ENCODE data around the gene PI4KA.
"Not testable (repeated sequence)": the region's sequence is repeated elsewhere in the genome, so short reads cannot be mapped to it uniquely, and the experiment has no call there.

Gene PI4KA

DNA sequence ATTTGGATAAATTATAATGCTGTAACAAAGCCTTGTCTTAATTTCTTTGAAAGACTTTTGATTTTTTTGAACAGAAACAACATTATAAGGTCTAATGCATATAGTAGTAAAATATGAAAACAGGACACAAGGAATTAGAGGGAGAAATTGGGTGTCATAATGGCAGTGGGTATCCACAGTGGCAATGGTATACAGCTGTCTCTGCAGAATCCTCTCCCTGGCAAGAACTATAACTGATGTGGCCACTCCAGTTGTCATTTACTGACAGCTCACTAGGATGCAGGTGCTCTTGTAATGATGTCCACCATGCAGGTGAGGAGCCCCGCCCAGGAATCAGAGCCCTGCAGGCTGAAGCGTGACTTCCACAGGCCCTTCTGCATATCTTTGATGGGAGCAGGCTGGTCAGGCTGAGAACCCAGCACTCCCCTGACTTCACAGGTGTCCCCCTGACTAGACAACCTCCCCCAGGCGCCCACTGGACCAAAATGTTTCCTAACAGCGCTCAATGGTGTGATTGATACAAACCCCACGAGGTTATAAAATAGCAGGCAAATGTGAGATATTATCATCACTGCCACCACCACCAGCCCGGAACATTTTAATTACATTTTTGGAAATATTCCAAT, 117.5 kb downstream of the PI4KA start:
- H3K9me3 ChIP-seq (ENCODE audit: severe bottlenecking), result no peaks in the 10 kb centered on the region
- no peak for TF ChIP-seq CTCF (IDR thresholded peaks at IDR 0.05; ENCODE audit: low read depth, low read length)
- H3K27ac ChIP-seq, result no peak overlapping the region
- H3K36me3 ChIP-seq, result peaks cover 50% of the 10 kb centered on the region
- H3K4me3 ChIP-seq (ENCODE audit: low read depth, low read length), result no peak overlapping the region
- no peak for DNase-seq
- H3K27me3 ChIP-seq (ENCODE audit: insufficient read depth, low read depth, severe bottlenecking), result no peaks in the 10 kb centered on the region

DNA sequence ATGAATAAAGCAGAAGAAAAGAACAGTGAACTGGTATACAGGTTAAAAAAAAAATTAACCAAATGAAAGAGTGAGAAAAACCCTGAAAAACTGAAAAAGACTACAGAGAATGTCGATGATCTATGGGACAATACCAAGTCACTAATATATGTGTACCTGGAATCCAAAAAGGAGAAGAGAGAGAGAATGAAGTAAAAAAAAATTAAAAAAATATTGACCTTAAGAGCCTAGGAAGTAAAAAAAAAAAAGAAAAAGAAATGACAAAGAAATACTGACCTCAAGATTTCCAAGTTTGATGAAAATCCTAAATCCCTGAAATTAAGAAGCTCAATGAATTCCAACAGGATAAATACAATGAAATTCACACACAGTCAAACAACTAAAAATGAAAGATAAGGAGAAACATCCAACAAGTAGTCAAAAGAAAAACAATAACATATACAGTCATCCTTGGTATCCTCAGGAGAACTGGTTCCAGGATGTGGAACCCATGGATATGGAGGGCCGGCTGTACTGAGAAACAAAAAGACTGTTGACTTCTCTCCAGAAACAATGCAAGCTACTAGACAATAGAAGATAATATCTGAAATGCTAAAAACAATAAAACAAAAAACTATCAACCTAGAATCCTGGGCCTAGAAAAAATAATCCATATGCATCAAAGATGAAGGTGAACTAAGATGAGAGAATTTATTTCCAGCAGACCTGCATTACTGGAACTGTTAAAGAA, 118.2 kb downstream of the PI4KA start:
- no peak for TF ChIP-seq CTCF (IDR thresholded peaks at IDR 0.05; ENCODE audit: low read depth, low read length)
- no peak for DNase-seq
- Histone ChIP-seq H3K4me3 (ENCODE audit: low read depth, low read length) (no peak overlapping the region), H3K27me3 (ENCODE audit: insufficient read depth, low read depth, severe bottlenecking) (no peaks in the 10 kb centered on the region), H3K27ac (no peak overlapping the region), H3K9me3 (ENCODE audit: severe bottlenecking) (no peaks in the 10 kb centered on the region), H3K36me3 (peaks cover 46% of the 10 kb centered on the region)

DNA sequence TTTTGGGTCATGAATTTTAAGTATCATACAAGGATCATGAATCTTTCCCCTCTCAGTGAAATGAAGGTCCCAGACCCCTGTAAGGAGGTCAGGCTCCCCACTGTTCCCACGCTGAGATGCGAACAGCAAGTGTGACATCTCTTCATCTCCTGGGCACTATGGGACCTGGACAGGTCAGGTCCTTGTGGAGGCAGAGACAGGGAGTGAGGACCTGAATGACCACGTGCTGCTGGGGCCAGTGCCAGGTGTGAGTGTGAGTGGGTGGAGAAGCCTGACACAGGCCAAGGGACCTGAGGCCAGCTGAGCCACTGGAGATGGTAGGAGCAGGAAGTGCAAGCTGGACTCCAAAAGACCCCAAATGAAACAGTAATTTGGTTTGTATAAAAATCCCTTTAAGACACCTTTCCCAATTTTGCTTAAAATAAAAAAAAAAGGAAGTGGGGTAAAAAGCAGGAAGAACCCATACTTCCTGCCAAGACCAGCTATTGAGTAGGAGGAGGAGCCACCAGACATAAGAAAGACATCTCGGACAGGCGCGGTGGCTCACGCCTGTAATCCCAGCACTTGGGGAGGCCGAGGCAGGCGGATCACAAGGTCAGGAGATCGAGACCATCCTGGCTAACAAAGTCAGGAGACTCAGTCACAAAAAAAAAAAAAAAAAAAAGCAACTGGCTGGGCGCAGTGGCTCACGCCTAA, 120.1 kb downstream of the PI4KA start:
- Histone ChIP-seq H3K27me3 (ENCODE audit: insufficient read depth, low read depth, severe bottlenecking) (no peaks in the 10 kb centered on the region), H3K4me3 (ENCODE audit: low read depth, low read length) (no peak overlapping the region), H3K27ac (no peak overlapping the region), H3K36me3 (peaks cover 33% of the 10 kb centered on the region), H3K9me3 (ENCODE audit: severe bottlenecking) (no peaks in the 10 kb centered on the region)
- TF ChIP-seq CTCF (IDR thresholded peaks at IDR 0.05; ENCODE audit: low read depth, low read length), result no peak
- DNase-seq, result no peak

DNA sequence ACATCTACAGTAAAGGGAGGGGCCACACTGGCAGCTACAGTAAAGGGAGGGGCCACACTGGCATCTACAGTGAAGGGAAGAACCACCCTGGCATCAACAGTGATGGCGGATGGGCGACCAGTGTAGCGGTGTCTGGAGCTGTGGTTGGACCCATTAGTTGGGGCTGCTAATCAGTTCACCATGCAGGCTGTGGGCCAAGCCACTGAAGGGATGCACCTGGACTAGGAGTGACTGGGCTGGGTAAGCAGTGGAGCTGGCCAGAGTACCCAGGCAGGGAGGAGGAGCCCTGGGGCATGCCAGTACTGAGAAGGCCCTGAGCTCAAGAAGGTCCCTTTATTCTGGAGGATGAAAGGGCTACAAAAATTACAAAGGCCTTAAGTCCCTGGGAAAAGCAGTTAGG, 121.7 kb downstream of the PI4KA start:
- DNase-seq; H3K4me3 ChIP-seq (ENCODE audit: low read depth, low read length); H3K9me3 ChIP-seq (ENCODE audit: severe bottlenecking); H3K27me3 ChIP-seq (ENCODE audit: insufficient read depth, low read depth, severe bottlenecking): not testable (repeated sequence)
- Histone ChIP-seq H3K36me3 (peaks cover 24% of the 10 kb centered on the region), H3K27ac (peak overlapping the region; percentile 80)

DNA sequence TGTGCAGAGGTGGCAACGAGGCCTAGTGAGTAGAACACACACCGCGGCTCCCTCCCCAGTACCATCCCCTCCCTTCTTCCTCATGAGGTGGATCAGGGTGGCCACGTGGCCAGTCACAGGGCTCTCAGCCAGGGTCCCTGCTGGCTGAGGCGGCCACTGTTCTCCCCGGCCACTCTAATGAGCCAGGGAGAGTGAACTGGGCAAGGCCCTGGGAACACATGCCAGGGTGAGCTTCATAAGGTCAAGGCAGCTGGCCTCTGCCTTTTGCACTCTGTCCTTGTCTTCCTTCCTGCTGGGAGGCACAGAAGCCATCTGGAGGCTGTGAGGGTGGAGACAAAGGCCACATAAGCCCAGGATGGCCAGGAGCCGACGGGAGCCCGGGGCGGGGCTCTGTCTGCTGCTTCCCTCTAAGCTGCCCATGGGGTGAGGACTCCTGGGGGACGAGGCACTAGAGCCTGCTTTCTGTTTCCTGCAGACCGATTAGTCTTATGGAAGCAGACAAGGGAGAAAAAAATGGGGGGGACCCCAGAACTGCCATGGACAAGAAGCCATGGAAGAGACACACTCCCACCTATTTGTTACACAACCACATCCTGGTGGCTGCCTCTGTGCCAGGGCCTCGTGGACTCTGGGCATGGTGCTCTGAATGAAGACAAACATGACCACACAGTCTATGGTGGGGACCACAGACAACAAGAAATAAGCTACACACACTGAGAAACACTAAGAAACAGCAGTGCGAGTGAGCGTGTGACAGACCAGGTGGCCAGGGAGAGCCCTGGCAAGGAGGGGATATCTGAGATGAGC, 123.1 kb downstream of the PI4KA start:
- peak overlapping the region; percentile 84 for H3K27ac ChIP-seq
- H3K4me3 ChIP-seq (ENCODE audit: low read depth, low read length); H3K9me3 ChIP-seq (ENCODE audit: severe bottlenecking); H3K27me3 ChIP-seq (ENCODE audit: insufficient read depth, low read depth, severe bottlenecking): not testable (repeated sequence)
- H3K36me3 ChIP-seq, result peaks cover 13% of the 10 kb centered on the region
- DNase-seq, result peak; percentile 77

- not testable (repeated sequence) for H3K9me3 ChIP-seq (ENCODE audit: severe bottlenecking); DNase-seq; H3K27ac ChIP-seq; H3K4me3 ChIP-seq (ENCODE audit: low read depth, low read length); H3K27me3 ChIP-seq (ENCODE audit: insufficient read depth, low read depth, severe bottlenecking)
- H3K36me3 ChIP-seq, result peaks cover 26% of the 10 kb centered on the region
Measured at GRCh38 chr22:20732431-20732830, 126.2 kb downstream of the PI4KA start.

GRCh38 chr22:20729194-20729593, 129.4 kb downstream of the PI4KA start:
- DNase-seq, result no peak
- Histone ChIP-seq H3K27me3 (ENCODE audit: insufficient read depth, low read depth, severe bottlenecking) (no peaks in the 10 kb centered on the region), H3K36me3 (peaks cover 52% of the 10 kb centered on the region), H3K27ac (no peak overlapping the region), H3K9me3 (ENCODE audit: severe bottlenecking) (no peaks in the 10 kb centered on the region), H3K4me3 (ENCODE audit: low read depth, low read length) (no peak overlapping the region)
- TF ChIP-seq CTCF (IDR thresholded peaks at IDR 0.05; ENCODE audit: low read depth, low read length), result no peak

Measured in WERI-Rb-1 (cell line).